ENCODE results near the gene ZNF550. TPM values are rescaled to one million over a fixed set of nuclear protein-coding genes. Genes with fewer than 3 reads are reported as not detected.

The ZNF550 gene
- total and polyA plus RNA-seq, 2 of the 13 experiments (the other 11 are each of a cell fraction or from before 2014, with no cell fraction given) = 8.6 to 9.1 TPM

DNA sequence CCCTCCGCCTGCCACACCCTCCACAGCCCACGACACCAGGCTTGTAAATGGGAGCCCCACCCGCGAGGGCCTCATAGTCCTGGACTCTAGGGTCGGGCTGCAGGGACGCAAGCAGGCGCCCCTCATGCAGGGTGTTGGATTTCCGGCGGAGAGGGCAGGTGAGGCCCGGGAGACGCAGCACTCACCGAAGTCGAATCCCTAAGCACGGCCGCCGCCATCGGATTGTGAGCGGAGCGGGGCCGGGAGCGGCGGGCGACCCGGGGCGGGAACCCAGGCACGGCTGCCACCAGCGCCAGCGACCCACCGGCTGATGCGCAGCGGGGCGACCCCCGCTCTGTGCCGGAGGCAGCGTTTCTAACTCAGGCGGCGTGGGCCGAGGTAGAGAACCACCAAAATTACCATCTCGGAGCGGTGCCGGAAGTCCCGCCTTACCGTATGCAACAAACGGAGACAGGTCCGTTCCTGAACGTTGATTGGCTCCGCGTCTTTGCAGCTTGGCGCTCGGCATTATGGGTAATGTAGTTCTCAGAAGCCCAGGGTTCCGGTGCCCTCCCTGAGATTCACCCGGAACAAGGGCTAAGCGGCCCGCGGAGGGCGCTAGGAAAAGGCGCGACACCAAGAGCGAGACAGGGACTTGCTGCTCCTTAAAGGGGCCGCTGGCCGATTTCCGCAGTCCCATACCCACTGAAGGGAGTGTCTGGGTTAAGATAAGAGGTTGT is 19.0 kb upstream of the ZNF550 start, which contains the start of gene ZNF416 (continued):
- TF ChIP-seq, protein P1, sequence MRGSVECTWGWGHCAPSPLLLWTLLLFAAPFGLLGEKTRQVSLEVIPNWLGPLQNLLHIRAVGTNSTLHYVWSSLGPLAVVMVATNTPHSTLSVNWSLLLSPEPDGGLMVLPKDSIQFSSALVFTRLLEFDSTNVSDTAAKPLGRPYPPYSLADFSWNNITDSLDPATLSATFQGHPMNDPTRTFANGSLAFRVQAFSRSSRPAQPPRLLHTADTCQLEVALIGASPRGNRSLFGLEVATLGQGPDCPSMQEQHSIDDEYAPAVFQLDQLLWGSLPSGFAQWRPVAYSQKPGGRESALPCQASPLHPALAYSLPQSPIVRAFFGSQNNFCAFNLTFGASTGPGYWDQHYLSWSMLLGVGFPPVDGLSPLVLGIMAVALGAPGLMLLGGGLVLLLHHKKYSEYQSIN (CRISPR knock-in tag; IDR thresholded peaks at IDR 0.05; ENCODE audit: borderline replicate concordance) = no peak
- TF ChIP-seq, protein P2, sequence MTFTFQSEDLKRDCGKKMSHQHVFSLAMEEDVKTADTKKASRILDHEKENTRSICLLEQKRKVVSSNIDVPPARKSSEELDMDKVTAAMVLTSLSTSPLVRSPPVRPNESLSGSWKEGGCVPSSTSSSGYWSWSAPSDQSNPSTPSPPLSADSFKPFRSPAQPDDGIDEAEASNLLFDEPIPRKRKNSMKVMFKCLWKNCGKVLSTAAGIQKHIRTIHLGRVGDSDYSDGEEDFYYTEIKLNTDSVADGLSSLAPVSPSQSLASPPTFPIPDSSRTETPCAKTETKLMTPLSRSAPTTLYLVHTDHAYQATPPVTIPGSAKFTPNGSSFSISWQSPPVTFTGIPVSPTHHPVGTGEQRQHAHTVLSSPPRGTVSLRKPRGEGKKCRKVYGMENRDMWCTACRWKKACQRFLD (CRISPR knock-in tag; IDR thresholded peaks at IDR 0.05; ENCODE audit: borderline replicate concordance) = peak; percentile 78; the same call in 1 of the 2 replicates
- peak; percentile 81 for TF ChIP-seq ZNF687 (CRISPR knock-in tag; IDR thresholded peaks at IDR 0.05)
- no peak for TF ChIP-seq ZNF12 (CRISPR knock-in tag; IDR thresholded peaks at IDR 0.05)
- no peak for TF ChIP-seq FOXC1 (CRISPR knock-in tag; IDR thresholded peaks at IDR 0.05; ENCODE audit: borderline replicate concordance)
- no peak for TF ChIP-seq JARID2 (CRISPR knock-in tag; IDR thresholded peaks at IDR 0.05; ENCODE audit: insufficient replicate concordance)
- TF ChIP-seq, protein P3, sequence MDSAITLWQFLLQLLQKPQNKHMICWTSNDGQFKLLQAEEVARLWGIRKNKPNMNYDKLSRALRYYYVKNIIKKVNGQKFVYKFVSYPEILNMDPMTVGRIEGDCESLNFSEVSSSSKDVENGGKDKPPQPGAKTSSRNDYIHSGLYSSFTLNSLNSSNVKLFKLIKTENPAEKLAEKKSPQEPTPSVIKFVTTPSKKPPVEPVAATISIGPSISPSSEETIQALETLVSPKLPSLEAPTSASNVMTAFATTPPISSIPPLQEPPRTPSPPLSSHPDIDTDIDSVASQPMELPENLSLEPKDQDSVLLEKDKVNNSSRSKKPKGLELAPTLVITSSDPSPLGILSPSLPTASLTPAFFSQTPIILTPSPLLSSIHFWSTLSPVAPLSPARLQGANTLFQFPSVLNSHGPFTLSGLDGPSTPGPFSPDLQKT (CRISPR knock-in tag; IDR thresholded peaks at IDR 0.05; ENCODE audit: borderline replicate concordance) = no peak; the same call in 1 of the 2 replicates
- no peak for TF ChIP-seq ZBTB8A (CRISPR knock-in tag; IDR thresholded peaks at IDR 0.05; ENCODE audit: borderline replicate concordance, low read depth)
- TF ChIP-seq, protein P4, sequence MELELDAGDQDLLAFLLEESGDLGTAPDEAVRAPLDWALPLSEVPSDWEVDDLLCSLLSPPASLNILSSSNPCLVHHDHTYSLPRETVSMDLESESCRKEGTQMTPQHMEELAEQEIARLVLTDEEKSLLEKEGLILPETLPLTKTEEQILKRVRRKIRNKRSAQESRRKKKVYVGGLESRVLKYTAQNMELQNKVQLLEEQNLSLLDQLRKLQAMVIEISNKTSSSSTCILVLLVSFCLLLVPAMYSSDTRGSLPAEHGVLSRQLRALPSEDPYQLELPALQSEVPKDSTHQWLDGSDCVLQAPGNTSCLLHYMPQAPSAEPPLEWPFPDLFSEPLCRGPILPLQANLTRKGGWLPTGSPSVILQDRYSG (CRISPR knock-in tag; IDR thresholded peaks at IDR 0.05) = no peak
- TF ChIP-seq, protein P5, sequence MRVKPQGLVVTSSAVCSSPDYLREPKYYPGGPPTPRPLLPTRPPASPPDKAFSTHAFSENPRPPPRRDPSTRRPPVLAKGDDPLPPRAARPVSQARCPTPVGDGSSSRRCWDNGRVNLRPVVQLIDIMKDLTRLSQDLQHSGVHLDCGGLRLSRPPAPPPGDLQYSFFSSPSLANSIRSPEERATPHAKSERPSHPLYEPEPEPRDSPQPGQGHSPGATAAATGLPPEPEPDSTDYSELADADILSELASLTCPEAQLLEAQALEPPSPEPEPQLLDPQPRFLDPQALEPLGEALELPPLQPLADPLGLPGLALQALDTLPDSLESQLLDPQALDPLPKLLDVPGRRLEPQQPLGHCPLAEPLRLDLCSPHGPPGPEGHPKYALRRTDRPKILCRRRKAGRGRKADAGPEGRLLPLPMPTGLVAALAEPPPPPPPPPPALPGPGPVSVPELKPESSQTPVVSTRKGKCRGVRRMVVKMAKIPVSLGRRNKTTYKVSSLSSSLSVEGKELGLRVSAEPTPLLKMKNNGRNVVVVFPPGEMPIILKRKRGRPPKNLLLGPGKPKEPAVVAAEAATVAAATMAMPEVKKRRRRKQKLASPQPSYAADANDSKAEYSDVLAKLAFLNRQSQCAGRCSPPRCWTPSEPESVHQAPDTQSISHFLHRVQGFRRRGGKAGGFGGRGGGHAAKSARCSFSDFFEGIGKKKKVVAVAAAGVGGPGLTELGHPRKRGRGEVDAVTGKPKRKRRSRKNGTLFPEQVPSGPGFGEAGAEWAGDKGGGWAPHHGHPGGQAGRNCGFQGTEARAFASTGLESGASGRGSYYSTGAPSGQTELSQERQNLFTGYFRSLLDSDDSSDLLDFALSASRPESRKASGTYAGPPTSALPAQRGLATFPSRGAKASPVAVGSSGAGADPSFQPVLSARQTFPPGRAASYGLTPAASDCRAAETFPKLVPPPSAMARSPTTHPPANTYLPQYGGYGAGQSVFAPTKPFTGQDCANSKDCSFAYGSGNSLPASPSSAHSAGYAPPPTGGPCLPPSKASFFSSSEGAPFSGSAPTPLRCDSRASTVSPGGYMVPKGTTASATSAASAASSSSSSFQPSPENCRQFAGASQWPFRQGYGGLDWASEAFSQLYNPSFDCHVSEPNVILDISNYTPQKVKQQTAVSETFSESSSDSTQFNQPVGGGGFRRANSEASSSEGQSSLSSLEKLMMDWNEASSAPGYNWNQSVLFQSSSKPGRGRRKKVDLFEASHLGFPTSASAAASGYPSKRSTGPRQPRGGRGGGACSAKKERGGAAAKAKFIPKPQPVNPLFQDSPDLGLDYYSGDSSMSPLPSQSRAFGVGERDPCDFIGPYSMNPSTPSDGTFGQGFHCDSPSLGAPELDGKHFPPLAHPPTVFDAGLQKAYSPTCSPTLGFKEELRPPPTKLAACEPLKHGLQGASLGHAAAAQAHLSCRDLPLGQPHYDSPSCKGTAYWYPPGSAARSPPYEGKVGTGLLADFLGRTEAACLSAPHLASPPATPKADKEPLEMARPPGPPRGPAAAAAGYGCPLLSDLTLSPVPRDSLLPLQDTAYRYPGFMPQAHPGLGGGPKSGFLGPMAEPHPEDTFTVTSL (CRISPR knock-in tag; IDR thresholded peaks at IDR 0.05; ENCODE audit: borderline replicate concordance) = no peak
- no peak for TF ChIP-seq ZNF136 (CRISPR knock-in tag; IDR thresholded peaks at IDR 0.05; ENCODE audit: low read depth)
- TF ChIP-seq ZNF20 (CRISPR knock-in tag; IDR thresholded peaks at IDR 0.05) = no peak

All from HepG2 (cell line).